ENCODE measurements around the gene HIGD1A. TPM values are rescaled to one million over a fixed set of nuclear protein-coding genes. Genes with fewer than 3 reads are reported as not detected.
A peak's percentile ranks its signal among the peaks of the same experiment; 100 is the strongest.

The HIGD1A gene
- total RNA-seq, 2 experiments from 2014 or later = 60.4 to 75.8 TPM

DNA sequence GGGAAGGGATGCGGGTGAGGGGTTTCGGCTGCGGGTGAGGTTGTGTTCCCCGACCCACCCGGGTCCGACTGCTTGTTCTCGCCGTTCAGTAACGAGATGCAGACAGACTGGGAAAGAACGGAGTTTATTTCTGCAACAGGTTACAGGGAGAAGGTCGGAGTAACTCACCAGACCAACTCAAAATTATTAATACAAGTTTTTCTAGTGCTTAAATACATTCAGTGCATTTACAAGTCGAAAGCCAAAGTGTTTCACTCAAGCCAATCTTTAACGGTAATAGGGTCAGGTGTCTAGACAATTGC lies 492 bp upstream of the HIGD1A start:
- Histone ChIP-seq H3K4me1 (ENCODE audit: insufficient read depth, low read length, poor library complexity, severe bottlenecking) (peaks cover 26% of the 10 kb centered on the region), H3K79me2 (ENCODE audit: insufficient read depth, low read depth, low read length) (peaks cover 43% of the 10 kb centered on the region), H3K9me3 (ENCODE audit: low read length) (no peaks in the 10 kb centered on the region), H2AFZ (ENCODE audit: low read length) (peak overlapping the region; percentile 98), H4K20me1 (ENCODE audit: insufficient read depth, low read length) (peaks cover 8% of the 10 kb centered on the region; the same call in 1 of the 2 replicates), H3K27ac (ENCODE audit: low read depth, low read length, poor library complexity, severe bottlenecking) (no peak overlapping the region), H3K9me2 (ENCODE audit: insufficient read depth, low read length) (no peaks in the 10 kb centered on the region), H3K36me3 (ENCODE audit: insufficient read depth, low read length) (peaks cover 27% of the 10 kb centered on the region), H3K4me2 (ENCODE audit: low read length) (peak overlapping the region; percentile 84), H3K4me3 (ENCODE audit: low read depth, low read length, poor library complexity, severe bottlenecking) (peak overlapping the region; percentile 93)
- CTCF ChIA-PET (ENCODE audit: unreplicated experiment) = no interaction called here
- intact Hi-C loops (cut with micrococcal nuclease; ENCODE audit: unreplicated experiment) = no loop called here
- POLR2A ChIA-PET = interaction anchor here (0.6 kb wide), 1 partner anchor 24 kb away, joined by 3 read pairs; no protein-coding TSS in a partner anchor
- TF ChIP-seq EZH2phosphoT487 (IDR thresholded peaks at IDR 0.05; ENCODE audit: borderline replicate concordance, low read depth, low read length) = no peak
- TF ChIP-seq, protein P1, sequence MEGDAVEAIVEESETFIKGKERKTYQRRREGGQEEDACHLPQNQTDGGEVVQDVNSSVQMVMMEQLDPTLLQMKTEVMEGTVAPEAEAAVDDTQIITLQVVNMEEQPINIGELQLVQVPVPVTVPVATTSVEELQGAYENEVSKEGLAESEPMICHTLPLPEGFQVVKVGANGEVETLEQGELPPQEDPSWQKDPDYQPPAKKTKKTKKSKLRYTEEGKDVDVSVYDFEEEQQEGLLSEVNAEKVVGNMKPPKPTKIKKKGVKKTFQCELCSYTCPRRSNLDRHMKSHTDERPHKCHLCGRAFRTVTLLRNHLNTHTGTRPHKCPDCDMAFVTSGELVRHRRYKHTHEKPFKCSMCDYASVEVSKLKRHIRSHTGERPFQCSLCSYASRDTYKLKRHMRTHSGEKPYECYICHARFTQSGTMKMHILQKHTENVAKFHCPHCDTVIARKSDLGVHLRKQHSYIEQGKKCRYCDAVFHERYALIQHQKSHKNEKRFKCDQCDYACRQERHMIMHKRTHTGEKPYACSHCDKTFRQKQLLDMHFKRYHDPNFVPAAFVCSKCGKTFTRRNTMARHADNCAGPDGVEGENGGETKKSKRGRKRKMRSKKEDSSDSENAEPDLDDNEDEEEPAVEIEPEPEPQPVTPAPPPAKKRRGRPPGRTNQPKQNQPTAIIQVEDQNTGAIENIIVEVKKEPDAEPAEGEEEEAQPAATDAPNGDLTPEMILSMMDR (conservative IDR thresholded peaks at IDR 0.05; ENCODE audit: low read length) = no peak
- no peak for DNase-seq (ENCODE audit: low spot score)
- no TSS peak for BruUV-seq (replicated peaks)

DNA sequence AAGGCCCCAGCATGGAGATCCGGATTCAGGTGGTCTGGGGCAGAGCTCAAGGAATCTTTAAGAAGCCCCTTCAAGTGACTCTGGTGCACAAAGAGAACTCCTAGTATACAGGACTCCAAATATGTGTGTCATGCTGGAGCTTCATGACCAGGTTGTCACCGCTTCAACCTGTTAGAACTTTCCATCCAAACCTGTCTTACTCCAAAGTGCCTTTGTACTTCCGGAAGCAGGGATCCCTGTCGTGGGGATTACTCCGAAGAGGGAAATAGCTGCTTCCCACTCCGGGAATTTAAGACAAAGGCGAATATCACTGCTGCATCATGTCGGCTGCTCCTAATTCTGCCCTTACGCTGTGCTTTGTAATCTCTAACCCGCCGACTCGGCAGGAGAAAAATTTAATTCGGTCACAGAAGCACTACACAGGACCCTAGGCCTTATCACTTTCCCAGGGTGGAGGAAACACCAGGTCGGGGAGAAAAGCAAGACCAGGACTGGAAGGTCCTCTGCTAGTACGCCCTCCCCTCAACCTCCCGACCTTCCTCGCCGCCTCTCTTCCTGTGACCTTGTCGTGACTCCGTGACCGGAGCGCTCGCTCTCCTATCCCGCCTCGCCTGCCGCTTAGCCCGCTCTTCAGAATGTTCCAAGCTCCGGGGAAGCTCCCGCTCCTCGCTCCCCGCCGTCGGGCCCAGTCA lies 730 bp downstream of the HIGD1A start:
- TF ChIP-seq EZH2phosphoT487 (IDR thresholded peaks at IDR 0.05; ENCODE audit: borderline replicate concordance, low read depth, low read length) = no peak
- TF ChIP-seq, protein P1 (conservative IDR thresholded peaks at IDR 0.05; ENCODE audit: low read length) = no peak
- Histone ChIP-seq H3K36me3 (ENCODE audit: insufficient read depth, low read length) (peaks cover 34% of the 10 kb centered on the region), H2AFZ (ENCODE audit: low read length) (peak overlapping the region; percentile 52; the same call in 1 of the 2 replicates), H3K79me2 (ENCODE audit: insufficient read depth, low read depth, low read length) (peaks cover 50% of the 10 kb centered on the region), H3K4me1 (ENCODE audit: insufficient read depth, low read length, poor library complexity, severe bottlenecking) (peaks cover 26% of the 10 kb centered on the region), H3K9me2 (ENCODE audit: insufficient read depth, low read length) (no peaks in the 10 kb centered on the region), H3K9me3 (ENCODE audit: low read length) (no peaks in the 10 kb centered on the region), H4K20me1 (ENCODE audit: insufficient read depth, low read length) (peaks cover 8% of the 10 kb centered on the region; the same call in 1 of the 2 replicates), H3K4me3 (ENCODE audit: low read depth, low read length, poor library complexity, severe bottlenecking) (peak overlapping the region; percentile 93), H3K4me2 (ENCODE audit: low read length) (peak overlapping the region; percentile 96), H3K27ac (ENCODE audit: low read depth, low read length, poor library complexity, severe bottlenecking) (peak overlapping the region; percentile 73)
- ChIA-PET CTCF (ENCODE audit: unreplicated experiment) (no interaction called here), POLR2A (interaction anchor here (0.9 to 1.3 kb wide), 5 partner anchors 9 to 221 kb away, joined by 3 to 6 read pairs (median 4); no protein-coding TSS in a partner anchor)
- BruUV-seq (replicated peaks) = no TSS peak
- intact Hi-C loops (cut with micrococcal nuclease; ENCODE audit: unreplicated experiment) = no loop called here
- DNase-seq (ENCODE audit: low spot score) = peak; percentile 64

DNA sequence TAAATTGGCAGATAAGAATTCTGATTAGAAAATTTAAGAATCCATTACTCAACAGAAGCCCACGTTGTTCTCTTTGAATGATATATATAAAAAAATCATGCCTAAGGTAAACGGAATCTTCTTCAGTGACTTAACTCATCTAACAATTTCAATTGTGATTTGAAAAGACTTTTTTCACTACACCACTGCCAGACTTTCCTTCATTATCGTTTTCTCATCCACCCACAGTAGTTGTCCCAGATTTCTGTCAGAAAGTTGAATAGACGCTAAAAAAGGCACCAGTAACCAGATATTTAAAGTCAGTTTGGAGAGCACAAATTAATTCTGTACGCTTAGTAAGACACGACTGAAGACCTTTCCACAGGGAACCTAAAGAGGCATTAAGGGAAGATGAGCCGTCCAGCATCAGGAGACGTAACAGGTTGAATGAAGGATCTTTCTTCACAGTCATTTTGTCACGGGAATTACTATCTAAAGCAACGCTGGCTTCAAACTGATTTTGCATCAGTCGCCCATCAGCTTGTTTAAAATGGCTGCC lies 1.3 kb downstream of the HIGD1A start:
- CTCF ChIA-PET (ENCODE audit: unreplicated experiment) = no interaction called here
- Histone ChIP-seq H4K20me1 (ENCODE audit: insufficient read depth, low read length) (peaks cover 8% of the 10 kb centered on the region; the same call in 1 of the 2 replicates), H3K27ac (ENCODE audit: low read depth, low read length, poor library complexity, severe bottlenecking) (peak overlapping the region; percentile 73), H3K4me1 (ENCODE audit: insufficient read depth, low read length, poor library complexity, severe bottlenecking) (peaks cover 26% of the 10 kb centered on the region), H3K9me2 (ENCODE audit: insufficient read depth, low read length) (no peaks in the 10 kb centered on the region), H3K36me3 (ENCODE audit: insufficient read depth, low read length) (peaks cover 34% of the 10 kb centered on the region), H3K4me3 (ENCODE audit: low read depth, low read length, poor library complexity, severe bottlenecking) (peak overlapping the region; percentile 93), H3K4me2 (ENCODE audit: low read length) (peak overlapping the region; percentile 96), H3K9me3 (ENCODE audit: low read length) (no peaks in the 10 kb centered on the region), H2AFZ (ENCODE audit: low read length) (peak overlapping the region; percentile 52; the same call in 1 of the 2 replicates), H3K79me2 (ENCODE audit: insufficient read depth, low read depth, low read length) (peaks cover 50% of the 10 kb centered on the region)
- no peak for DNase-seq (ENCODE audit: low spot score)
- BruUV-seq (replicated peaks) = TSS peak; percentile 56
- no peak for TF ChIP-seq EZH2phosphoT487 (IDR thresholded peaks at IDR 0.05; ENCODE audit: borderline replicate concordance, low read depth, low read length)
- TF ChIP-seq, protein P1 (conservative IDR thresholded peaks at IDR 0.05; ENCODE audit: low read length) = no peak
- intact Hi-C loops (cut with micrococcal nuclease; ENCODE audit: unreplicated experiment) = no loop called here
- POLR2A ChIA-PET = interaction anchor here (1.0 to 1.3 kb wide), 4 partner anchors 8 to 220 kb away, joined by 3 to 6 read pairs (median 4); no protein-coding TSS in a partner anchor

All from OCI-LY7 (cell line).